Activated T-cell treated with anti-CD3 and anti-CD28 coated beads for 48 hours (primary cell): ENCODE results near the gene KIF20B.
A peak's percentile ranks its signal among the peaks of the same experiment; 100 is the strongest.
"Not testable (repeated sequence)": the region's sequence is repeated elsewhere in the genome, so short reads cannot be mapped to it uniquely, and the experiment has no call there.

ENCODE experiments used
- DNase-seq: peaks from one replicate; pipeline ENCODE4 v3.0.0-alpha.2; 2020; ENCODE audit warnings: low read depth

KIF20B gene

DNA sequence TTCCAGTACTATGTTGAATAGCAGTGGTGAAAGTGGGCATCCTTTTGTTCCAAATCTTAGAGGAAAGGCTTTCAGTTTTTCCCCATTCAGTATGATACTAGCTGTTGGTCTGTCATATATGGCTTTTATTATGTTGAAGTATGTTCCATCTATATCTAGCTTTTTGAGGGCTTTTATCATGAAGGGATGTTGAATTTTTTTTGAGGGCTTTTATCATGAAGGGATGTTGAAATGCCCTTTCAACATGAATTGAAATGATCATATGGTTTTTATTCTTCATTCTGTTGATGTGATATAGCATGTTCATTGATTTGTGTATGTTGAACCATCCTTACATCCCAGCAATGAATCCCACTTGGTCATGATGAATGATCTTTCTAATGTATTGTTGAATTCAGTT is 75.3 kb downstream of the KIF20B start:
- DNase-seq: no peak

DNA sequence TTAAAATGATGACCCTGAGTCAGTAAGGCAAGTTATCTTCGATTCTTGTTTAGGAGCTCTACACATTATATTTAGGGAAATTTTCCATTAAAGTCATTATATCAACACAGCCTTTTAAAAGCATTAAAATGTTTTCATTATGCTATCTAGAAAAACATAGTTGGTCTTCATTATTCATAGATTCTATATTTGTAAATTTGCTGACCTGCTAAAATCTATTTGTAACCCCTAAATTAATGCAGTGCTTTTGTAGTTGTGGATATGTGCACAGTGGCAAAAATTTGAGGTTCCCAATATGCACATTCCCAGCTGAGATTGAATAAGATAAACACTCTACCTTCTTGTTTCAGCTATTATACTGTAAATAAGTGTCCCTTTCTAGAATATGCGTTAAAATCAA is 81.1 kb downstream of the KIF20B start:
- no peak for DNase-seq

DNA sequence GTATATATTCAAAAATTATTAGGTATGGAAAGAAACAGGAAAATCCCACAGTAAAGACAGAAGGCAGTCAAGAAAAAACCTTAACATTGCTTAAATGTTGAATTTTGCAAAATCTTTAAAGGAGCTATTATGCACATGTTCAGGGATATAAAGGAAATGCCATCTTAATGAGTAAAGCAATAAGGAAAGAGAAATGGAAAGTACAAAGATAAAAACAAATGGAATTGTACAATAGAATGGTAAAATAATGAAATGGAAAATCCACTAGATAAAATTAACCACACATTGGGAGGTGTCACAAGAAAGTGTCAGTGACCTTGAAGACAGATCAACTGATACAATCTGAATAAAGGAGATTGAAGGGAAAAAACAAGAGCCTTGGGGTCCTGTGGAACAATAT is 82.0 kb downstream of the KIF20B start:
- no peak for DNase-seq

DNA sequence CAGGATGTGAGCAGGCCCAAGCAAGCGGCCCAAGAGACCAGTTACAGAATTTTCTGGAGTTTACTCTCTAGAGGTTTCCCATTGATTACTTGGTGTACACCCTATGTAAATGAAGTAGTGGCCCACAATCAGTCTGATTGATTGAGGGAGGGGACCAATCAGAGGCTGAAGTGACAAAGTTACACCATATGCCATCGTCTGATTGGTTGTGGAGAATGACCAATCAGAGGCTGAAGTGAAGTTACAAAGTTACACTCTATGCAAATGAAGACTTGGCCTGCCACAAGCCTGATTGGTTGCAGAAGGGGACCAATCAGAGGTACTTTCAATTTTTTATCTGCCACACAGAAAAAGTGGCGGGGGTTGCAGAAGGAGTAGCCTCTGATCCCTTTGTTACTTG is 83.7 kb downstream of the KIF20B start:
- DNase-seq: no peak

DNA sequence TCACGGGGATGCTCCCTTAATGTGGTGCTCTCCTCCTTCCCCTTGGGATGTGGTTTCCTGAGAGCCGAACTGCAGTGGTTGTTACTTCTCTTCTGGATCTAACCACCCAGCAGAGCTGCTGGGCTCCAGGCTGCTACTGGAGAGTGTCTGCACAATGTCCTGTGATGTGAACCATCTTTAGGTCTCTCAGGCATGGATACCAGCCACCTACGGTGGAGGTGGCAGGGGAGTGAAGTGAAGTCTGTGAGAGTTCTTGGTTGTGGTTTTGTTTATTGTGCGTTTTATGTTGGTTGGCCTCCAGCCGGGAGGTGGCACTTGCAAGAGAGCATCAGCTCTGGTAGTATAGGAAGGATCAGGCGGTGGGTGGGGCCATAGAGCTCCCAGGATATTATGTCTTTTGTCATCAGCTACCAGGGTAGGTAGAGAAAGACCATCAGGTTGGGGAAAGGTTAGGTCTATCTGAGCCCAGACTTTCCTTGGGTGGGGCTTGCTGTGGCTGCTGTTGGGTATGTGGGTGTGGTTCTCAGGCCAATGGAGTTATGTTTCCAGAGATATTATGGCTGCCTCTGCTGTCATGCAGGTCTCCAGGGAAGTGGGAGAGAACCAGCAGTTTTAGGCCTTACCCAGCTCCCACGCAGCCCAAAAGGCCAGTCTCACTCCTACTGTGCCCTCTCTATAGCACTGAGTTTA is 87.9 kb downstream of the KIF20B start:
- no peak for DNase-seq

DNA sequence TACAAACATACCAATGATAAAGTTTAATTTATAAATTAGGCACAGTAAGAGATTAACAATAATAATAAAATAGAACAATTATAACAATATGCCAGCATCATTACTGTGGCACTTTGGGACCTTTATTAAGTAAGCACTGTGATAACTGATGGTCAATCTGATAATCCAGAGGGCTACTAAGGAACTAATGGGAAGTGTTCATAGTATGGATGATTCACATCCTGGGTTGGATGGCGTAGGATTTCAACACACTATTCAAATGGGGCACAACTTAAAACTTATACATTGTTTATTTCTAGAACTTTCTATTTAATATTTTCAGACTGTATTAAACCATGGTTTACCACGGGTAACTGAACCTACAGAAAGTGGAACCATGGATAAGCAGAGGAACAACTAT is 90.8 kb downstream of the KIF20B start:
- no peak for DNase-seq

DNA sequence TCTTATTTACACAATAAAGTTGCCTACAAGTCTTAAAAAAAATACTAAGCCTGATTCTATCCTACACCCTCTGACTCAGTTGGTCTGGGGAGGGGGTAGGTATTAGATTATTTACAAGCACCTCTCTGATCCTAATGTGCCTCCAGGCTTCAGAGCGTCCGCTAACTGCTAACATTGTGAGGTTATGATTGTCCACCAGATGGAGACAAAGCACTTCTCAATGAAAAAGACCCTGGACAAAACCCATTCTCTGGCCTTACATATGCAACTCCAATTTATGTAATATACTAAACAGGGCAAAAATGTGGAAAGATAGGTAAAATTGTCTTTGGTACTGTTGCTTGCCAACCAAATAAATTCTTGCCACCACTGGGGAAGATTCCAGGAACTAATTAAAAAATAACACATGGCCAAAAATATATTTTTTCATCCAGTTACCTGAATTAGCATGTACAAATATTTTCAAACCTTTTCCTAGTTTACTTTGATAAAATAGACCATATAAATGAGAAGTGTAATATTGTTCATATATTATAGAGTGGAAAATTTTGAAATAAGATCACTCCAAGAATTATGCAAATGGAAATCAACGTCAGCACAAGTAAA is 92.4 kb downstream of the KIF20B start:
- no peak for DNase-seq

DNA sequence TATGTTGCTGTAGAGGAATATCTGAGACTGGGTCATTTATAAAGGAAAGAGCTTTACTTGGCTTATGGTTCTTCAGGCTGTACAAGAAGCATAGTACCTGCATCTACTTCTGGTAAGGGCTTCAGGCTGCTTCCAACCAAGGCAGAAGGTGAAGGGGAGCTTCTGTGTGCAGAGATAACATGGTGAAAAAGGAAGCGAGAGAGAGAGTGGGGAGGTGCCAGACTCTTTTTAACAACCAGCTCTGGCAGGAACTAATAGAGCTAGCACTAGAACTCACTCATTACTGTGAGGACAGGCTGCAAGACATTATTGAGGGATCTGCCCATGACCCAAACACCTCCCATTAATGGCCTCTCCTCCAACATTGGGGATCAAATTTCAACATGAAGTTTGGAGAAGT is 94.5 kb downstream of the KIF20B start:
- no peak for DNase-seq

DNA sequence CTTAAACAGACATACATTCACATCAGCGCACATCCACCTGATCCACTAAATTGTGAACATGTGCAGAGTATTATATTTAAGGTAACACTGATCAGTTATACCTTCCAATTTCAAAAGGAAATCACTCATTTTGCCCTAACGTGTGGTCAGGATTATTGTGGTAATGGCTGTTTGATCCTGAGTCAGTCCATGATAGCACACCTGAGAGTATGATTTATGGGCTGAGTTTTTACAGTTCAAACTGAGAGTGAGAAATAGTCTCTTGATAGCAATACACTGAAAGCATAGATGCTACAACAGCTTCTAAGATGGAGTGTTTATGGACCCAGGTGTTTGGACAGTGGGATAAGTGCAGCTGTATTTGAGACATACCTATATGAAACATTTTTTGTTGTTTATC is 96.7 kb downstream of the KIF20B start:
- DNase-seq: no peak

DNA sequence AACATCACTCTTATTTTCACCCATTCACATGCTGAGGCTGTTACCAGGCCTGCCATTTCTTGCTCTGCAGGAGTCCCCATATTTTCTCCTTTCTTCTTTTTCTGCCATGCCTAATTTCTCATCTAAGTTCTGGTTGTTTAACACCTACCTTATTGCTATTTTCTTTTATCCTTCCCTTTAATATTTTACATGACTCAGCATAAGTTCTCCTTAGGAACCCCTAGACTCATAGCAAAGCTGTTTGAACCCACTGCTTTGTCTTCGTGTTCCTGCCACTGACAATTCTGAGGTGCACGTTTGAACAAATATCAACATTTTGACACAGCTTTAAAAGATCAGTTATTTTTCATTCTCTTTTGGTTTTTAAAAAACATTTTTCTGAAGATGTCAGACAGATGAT is 98.2 kb downstream of the KIF20B start:
- no peak for DNase-seq

DNA sequence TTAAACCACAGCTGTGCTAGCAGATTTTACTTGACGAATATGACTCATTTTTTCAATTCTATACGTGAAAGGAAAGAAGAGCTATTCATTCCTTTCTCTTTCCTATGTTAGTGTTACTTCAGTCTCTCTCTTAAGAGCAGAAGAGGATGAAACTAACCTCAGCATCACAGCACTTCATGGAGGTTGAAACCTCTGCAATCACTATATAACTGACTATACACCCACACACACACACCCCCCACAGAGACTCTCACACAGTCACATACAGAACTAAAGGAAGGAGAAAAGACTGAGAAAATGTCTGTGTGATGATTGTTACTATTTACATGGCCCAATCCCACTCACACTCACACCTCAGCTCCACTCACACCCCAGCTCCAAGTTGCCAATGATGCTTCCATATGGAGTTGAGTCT is 104.2 kb downstream of the KIF20B start:
- peak; percentile 54 for DNase-seq

DNA sequence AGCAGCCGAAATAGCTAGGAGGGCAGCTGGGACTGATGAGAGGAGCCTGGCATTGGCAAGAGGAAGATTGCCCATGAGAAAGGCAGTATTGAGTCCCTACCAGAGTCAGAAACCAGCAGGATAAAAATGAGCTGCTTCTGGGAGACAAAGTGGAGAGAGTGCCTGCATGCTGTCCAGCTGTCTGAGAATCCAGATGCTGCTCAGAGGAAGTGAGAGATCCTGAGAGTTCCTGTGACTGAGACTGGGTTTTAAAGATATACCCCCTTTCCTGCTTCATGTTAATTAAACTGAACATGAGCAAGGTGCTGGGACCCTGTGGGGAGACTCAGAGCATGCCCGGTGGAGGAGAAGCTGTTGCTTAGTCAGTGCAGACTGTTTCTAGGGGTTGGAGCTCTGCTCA is 107.5 kb downstream of the KIF20B start:
- no peak for DNase-seq

DNA sequence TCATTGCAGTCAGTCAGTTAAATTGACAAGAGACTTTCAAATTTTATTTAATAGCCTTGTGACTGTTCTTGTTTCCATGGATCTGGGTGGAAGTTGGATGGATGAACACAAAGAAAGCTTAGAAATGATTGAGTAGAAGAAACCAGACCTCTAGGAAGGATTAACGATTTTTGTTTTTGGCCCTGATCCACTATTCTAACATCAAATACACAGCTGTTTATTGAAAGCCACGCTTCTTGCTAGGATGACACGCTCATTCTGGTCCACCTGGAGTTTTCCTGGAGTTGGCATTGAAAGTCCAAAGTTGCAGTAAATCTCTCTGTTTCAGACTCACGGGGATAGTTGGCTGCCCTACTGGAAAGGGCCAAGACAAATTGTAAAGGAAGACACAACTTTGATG is 108.4 kb downstream of the KIF20B start:
- no peak for DNase-seq

DNA sequence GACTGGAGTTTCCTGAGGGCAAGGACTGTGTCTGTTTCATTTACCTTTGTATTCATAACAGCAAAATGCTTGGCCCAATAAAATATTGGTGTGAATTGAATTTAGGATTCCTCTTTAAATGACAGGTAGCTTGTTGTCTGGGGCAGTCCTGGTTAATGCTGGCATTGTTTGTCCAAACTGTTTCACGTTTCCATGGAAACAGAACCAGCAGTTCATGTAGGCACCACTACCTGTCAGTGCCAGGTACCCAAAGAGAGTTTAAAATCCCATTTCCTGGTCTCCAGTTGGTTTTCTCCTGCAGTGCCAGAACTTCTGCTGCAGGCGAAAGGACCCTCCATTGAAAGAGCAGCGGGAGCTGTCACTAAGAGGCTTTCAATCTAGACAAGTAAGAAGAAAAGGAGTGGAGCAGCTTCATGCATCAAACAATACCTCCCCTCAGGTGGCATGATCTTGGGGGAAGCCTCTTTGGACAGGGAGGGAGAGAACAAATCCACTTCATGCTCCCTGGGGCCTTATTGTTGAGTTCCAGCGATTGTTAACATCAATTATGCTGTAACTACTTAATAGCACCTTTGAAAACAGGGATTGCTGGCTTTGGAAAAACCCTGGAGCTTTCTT is 109.6 kb downstream of the KIF20B start:
- DNase-seq: no peak

DNA sequence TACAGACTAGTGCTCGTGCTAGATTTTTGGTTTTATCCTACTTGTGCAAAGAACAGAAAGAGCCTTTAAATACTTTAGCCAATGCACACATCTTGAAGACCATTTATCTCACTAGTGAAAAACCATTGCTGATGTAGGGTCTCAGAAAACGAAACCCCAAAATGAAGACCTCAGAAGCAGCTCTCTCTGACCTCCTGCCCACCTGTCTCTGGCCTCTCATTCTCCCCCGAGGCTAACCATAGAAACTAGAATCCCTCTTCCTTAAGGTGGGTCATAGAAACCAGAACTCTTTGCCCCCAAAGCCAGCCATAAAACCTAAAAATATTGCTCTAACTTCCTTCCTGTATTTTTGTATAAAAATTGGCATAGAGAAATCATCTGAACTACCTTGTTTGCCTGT is 112.2 kb downstream of the KIF20B start:
- no peak for DNase-seq

DNA sequence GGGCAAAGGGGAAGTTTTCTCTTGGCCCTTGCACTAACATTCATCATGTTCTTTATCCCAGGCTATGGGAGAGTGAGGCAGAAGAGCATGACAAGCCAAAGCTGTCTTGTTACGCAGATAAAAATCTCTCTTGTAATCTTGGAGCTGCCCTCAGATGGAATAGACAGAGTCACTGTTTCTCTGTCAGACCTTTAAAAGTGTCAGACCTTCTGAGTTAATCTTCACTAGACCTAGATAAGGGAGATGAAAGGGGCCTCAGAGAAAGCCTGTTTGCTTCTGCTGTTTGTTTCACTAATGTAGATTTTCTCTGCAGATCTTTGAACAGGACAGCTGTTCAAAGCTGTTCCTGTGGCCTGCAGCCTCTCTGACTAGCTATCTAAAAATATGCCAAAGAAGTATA is 112.9 kb downstream of the KIF20B start:
- no peak for DNase-seq

DNA sequence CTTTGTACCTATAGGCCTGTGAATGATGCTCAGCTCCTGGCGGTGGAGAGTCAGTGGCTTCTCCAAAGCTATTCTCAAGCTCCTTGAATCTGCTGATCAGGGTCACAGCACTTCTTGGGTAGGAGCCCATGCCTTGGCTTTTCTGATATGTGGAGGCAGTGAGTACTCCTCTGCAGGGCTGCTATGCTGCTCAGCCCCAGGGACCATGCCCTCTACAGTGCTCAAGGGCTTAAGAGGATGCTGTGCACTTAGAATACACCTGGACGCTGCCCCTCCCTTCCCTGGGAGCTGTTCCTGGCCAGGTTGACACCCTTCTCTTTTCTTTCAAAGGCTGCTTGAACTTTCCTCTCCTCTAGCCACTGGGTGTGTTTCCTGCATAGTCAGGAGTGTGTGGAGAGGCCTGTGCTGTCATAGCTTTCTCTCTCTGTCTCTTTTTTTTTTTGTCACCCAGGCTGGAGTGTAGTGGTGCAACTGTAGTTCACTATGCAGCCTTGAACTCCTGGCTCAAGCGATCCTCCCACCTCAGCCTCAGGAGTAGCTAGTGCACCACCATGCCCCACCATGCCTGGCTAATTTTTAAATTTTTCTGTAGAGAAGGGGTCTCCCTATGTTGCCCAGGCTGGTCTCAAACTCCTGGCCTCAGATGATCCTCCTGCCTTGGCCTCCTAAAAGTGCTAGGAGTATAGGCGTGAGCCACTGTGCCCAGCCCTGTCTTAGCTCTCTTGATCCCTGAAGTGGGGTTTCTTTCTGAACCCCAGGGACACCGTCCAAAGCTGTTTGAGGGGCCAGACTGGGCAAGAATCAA is 113.9 kb downstream of the KIF20B start:
- no peak for DNase-seq

DNA sequence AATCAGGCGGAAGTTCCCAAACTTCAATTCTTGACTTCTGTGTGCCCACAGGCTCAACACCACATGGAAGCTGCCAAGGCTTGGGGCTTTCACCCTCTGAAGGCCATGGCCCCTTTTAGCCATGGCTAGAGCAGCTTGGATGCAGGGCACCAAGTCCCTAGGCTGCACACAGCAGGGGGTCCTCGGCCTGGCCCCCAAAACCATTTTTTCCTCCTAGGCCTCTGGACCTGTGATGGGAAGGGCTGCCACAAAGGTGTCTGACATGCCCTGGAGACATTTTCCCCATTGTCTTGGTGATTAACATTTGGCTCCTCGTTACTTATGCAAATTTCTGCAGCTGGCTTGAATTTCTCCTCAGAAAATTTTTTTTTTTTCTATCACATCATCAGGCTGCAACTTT is 117.6 kb downstream of the KIF20B start:
- not testable (repeated sequence) for DNase-seq
